OCI-LY3 (cell line): ENCODE data around the gene WASF2.

Experiments
- EZH2phosphoT487 ChIP-seq: fragments of 200-600 bp; shearing (Covaris generic); IDR thresholded peaks from 2 replicates; pipeline ENCODE4 v1.6.1; 2018; ENCODE audit warnings: antibody characterized with exemption, mixed run types, low read depth
- TF ChIP-seq, protein P1 (sequence below): fragments of 200-600, 300-600 bp; sonication (generic); IDR thresholded peaks from 2 replicates; pipeline ENCODE4 v1.5.1; 2014; ENCODE audit warnings: antibody characterized with exemption, low read length, low read depth

DNA sequence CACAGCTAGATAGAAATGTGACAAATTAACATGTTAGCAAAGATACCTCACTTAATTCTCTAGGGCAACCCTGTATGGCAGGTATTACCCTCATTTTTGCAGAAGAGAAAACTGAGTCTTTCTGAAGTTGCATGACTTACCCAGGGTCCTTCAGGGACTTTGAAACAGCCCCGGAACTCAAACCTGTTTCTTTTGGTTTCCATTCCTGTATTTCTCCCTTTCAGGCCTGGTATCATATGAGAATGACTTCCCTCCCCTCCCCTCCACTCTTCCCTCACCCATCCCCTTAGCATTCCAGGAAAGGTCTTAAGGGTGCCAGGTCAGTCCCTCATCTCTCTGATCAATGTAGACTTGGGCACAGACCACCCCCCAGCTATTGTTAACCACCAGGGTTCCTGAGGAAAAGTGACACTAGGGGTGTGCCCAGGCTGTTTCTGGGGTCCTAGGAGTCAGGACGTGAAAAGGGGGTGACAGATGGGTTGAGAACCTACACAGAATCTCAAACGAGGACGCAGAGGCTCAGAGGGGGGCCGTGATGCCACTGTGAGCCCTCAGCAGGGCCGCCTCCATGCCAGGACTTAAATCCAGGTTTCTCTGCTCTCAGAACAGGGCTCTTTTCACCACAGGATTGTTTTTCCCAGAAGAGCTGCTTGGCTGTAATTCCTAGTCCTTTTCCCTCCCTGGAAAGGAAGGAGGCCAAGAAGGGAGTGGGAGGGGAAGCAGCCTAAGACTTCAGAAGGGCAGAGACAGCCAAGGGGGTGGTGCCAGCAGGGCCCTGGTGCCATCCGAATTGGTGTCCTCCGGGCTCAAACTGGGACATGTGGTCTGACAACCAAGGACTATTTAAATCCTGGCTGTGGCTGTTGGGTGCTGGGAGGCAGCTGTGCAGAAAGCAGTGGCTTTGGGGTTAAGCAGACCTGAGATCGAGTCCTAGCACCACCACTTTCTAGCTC, 2.1 kb upstream of the WASF2 start:
- TF ChIP-seq, protein P1, sequence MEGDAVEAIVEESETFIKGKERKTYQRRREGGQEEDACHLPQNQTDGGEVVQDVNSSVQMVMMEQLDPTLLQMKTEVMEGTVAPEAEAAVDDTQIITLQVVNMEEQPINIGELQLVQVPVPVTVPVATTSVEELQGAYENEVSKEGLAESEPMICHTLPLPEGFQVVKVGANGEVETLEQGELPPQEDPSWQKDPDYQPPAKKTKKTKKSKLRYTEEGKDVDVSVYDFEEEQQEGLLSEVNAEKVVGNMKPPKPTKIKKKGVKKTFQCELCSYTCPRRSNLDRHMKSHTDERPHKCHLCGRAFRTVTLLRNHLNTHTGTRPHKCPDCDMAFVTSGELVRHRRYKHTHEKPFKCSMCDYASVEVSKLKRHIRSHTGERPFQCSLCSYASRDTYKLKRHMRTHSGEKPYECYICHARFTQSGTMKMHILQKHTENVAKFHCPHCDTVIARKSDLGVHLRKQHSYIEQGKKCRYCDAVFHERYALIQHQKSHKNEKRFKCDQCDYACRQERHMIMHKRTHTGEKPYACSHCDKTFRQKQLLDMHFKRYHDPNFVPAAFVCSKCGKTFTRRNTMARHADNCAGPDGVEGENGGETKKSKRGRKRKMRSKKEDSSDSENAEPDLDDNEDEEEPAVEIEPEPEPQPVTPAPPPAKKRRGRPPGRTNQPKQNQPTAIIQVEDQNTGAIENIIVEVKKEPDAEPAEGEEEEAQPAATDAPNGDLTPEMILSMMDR, result no peak
- no peak for TF ChIP-seq EZH2phosphoT487
